B cell (primary cell): Measurements from ENCODE around the gene ARHGEF10L. TPM values are rescaled to one million over a fixed set of nuclear protein-coding genes. Genes with fewer than 3 reads are reported as not detected.
"Not testable (repeated sequence)": the region's sequence is repeated elsewhere in the genome, so short reads cannot be mapped to it uniquely, and the experiment has no call there.

ENCODE experiments used
- ATAC-seq: fragments of 200-7000 bp; cut with Tn5 transposase; one replicate; pipeline ENCODE4 v1.10.0; 2021; ENCODE audit warnings: low read depth, mild to moderate bottlenecking, moderate number of reproducible peaks, moderate library complexity
- CTCF ChIA-PET: fragments of 350-600 bp; sonication (Branson Sonifier 250); formaldehyde crosslinking; loops from one replicate; lab custom pipeline; 2021; ENCODE audit warnings: antibody characterized with exemption, inconsistent platforms; lab: Charles Lee
- POLR2A ChIA-PET: fragments of 350-600 bp; sonication (Branson Sonifier 250); formaldehyde crosslinking; loops from one replicate; lab custom pipeline; 2021; ENCODE audit warnings: antibody characterized with exemption; lab: Charles Lee
- DNase-seq: peaks from one replicate; pipeline ENCODE4 v3.0.0; 2013
- H2AFZ ChIP-seq: 2 replicates; pipeline ENCODE4 v1.6.1; 2012; ENCODE audit warnings: mild to moderate bottlenecking, low read depth, low read length; ENCODE audit not compliant: insufficient read depth, poor library complexity, severe bottlenecking
- H3K27ac ChIP-seq, 2 donors: 1 replicate in 1 of 2; 2 replicates in 1 of 2; pipeline ENCODE4 v1.5.1; 2012 to 2013; ENCODE audit warnings: low read length in 2 of 2, mild to moderate bottlenecking in 2 of 2, moderate library complexity in 1 of 2
- H3K27me3 ChIP-seq, 4 experiments: fragments of 200-600 bp in 1 of 4; sonication (generic) in 1 of 4; replicated peaks in 1 of 4; 1 replicate in 2 of 4; 2 replicates in 2 of 4; pipeline versions ENCODE4 v1.6.1 to v1.7.0; 2013 to 2016; ENCODE audit warnings: low read length in 3 of 4, mild to moderate bottlenecking in 2 of 4, mixed read lengths in 1 of 4, moderate library complexity in 1 of 4; ENCODE audit not compliant: insufficient read depth in 4 of 4, control insufficient read depth in 3 of 4; ENCODE audit errors: control extremely low read depth in 1 of 4
- H3K36me3 ChIP-seq, 2 experiments: replicated peaks in 1 of 2; 1 replicate in 1 of 2; 2 replicates in 1 of 2; pipeline versions ENCODE4 v1.6.1 to v1.7.1; 2013; ENCODE audit warnings: low read length in 1 of 2; ENCODE audit not compliant: insufficient read depth in 2 of 2, control insufficient read depth in 1 of 2; ENCODE audit errors: control extremely low read depth in 1 of 2, extremely low read depth in 1 of 2
- H3K4me1 ChIP-seq, 2 donors: fragments of 200-600 bp in 1 of 2; sonication (generic) in 1 of 2; 1 replicate in 1 of 2; 2 replicates in 1 of 2; pipeline versions ENCODE4 v1.5.1 to v1.6.1; 2013 to 2017; ENCODE audit warnings: low read length in 2 of 2; ENCODE audit not compliant: control insufficient read depth in 2 of 2, insufficient read depth in 2 of 2
- H3K4me2 ChIP-seq: replicated peaks from 2 replicates; pipeline ENCODE3; 2012; ENCODE audit warnings: mild to moderate bottlenecking, low read depth, low read length; ENCODE audit not compliant: poor library complexity, severe bottlenecking
- H3K4me3 ChIP-seq, 5 experiments: fragments of 200-600 bp in 1 of 5; sonication (generic) in 1 of 5; 1 replicate in 3 of 5; 2 replicates in 2 of 5; pipeline versions ENCODE4 v1.5.1 to v1.7.0; 2011 to 2016; ENCODE audit warnings: low read length in 4 of 5, mild to moderate bottlenecking in 4 of 5, low read depth in 2 of 5, control low read depth in 1 of 5, moderate library complexity in 1 of 5; ENCODE audit not compliant: insufficient read depth in 1 of 5; ENCODE audit errors: control extremely low read depth in 1 of 5, extremely low read depth in 1 of 5
- H3K79me2 ChIP-seq: fragments of 200-600 bp; sonication (generic); one replicate; pipeline ENCODE4 v1.6.0; 2016; ENCODE audit warnings: low read length; ENCODE audit not compliant: control insufficient read depth, insufficient read depth
- H3K9ac ChIP-seq: fragments of 200-600 bp; sonication (generic); 2 replicates; pipeline ENCODE4 v1.6.1; 2017; ENCODE audit warnings: mild to moderate bottlenecking, low read length, moderate library complexity
- H3K9me3 ChIP-seq, 3 donors: one replicate each; pipeline versions ENCODE4 v1.6.1 to v1.7.1; 2013; ENCODE audit warnings: low read length in 2 of 3; ENCODE audit not compliant: control insufficient read depth in 2 of 3, insufficient read depth in 1 of 3; ENCODE audit errors: control extremely low read depth in 1 of 3
- H4K20me1 ChIP-seq: 2 replicates; pipeline ENCODE4 v1.6.0; 2012; ENCODE audit warnings: mild to moderate bottlenecking, low read length; ENCODE audit not compliant: insufficient read depth, control insufficient read depth, poor library complexity, severe bottlenecking
- H3K27ac Mint-ChIP-seq: one replicate; pipeline ENCODE4 v1.8.0; 2021; ENCODE audit warnings: mixed read lengths
- H3K27me3 Mint-ChIP-seq: one replicate; pipeline ENCODE4 v1.8.0; 2021; ENCODE audit warnings: mixed read lengths
- H3K4me1 Mint-ChIP-seq: one replicate; pipeline ENCODE4 v1.8.0; 2021; ENCODE audit warnings: mixed read lengths
- H3K4me3 Mint-ChIP-seq: one replicate; pipeline ENCODE4 v1.8.0; 2021; ENCODE audit warnings: mixed read lengths
- H3K9me3 Mint-ChIP-seq: one replicate; pipeline ENCODE4 v1.8.0; 2022; ENCODE audit warnings: mixed read lengths; ENCODE audit not compliant: insufficient read depth
- EZH2 ChIP-seq: IDR thresholded peaks from 2 replicates; pipeline ENCODE4 v1.6.1; 2012; ENCODE audit warnings: borderline replicate concordance, low read depth, mild to moderate bottlenecking, moderate library complexity, low read length; ENCODE audit not compliant: insufficient read depth, poor library complexity, severe bottlenecking
- WGBS: methylation state at CpG from one replicate; pipeline ENCODE4 v1.1.5; 2013; ENCODE audit warnings: missing lambda C conversion rate; ENCODE audit not compliant: insufficient coverage; 5-methylcytosine and 5-hydroxymethylcytosine counted together
- intact Hi-C: fragments of 100-400 bp; cut with micrococcal nuclease; formaldehyde crosslinking; loops from one replicate; pipeline ENCODE4 v1.10.0; 2022
- polyA minus RNA-seq: library from RNA; depleted of rRNA, polyadenylated mRNA; stranded (reverse); fragments of >200 nt; gene quantifications from 2 replicates; pipeline ENCODE4 v1.2.3, GENCODE V29; 2012
- polyA plus RNA-seq: library from polyadenylated mRNA; depleted of rRNA; stranded (reverse); fragments of >200 nt; gene quantifications from 2 replicates; pipeline ENCODE4 v1.2.3, GENCODE V29; 2012
- total RNA-seq, 2 donors: library from RNA; stranded (reverse); fragments of 120-200 nt in 1 of 2; gene quantifications; 1 replicate in 1 of 2; 2 replicates in 1 of 2; pipeline versions ENCODE4 v1.2.3 to v1.2.4, GENCODE V29; 2013 to 2022
- TF ChIP-seq, protein P1 (sequence below): fragments of 200-600 bp; IDR thresholded peaks from one replicate; pipeline ENCODE4 v1.8.0; 2022; ENCODE audit warnings: antibody characterized with exemption, mild to moderate bottlenecking

ARHGEF10L gene, protein sequence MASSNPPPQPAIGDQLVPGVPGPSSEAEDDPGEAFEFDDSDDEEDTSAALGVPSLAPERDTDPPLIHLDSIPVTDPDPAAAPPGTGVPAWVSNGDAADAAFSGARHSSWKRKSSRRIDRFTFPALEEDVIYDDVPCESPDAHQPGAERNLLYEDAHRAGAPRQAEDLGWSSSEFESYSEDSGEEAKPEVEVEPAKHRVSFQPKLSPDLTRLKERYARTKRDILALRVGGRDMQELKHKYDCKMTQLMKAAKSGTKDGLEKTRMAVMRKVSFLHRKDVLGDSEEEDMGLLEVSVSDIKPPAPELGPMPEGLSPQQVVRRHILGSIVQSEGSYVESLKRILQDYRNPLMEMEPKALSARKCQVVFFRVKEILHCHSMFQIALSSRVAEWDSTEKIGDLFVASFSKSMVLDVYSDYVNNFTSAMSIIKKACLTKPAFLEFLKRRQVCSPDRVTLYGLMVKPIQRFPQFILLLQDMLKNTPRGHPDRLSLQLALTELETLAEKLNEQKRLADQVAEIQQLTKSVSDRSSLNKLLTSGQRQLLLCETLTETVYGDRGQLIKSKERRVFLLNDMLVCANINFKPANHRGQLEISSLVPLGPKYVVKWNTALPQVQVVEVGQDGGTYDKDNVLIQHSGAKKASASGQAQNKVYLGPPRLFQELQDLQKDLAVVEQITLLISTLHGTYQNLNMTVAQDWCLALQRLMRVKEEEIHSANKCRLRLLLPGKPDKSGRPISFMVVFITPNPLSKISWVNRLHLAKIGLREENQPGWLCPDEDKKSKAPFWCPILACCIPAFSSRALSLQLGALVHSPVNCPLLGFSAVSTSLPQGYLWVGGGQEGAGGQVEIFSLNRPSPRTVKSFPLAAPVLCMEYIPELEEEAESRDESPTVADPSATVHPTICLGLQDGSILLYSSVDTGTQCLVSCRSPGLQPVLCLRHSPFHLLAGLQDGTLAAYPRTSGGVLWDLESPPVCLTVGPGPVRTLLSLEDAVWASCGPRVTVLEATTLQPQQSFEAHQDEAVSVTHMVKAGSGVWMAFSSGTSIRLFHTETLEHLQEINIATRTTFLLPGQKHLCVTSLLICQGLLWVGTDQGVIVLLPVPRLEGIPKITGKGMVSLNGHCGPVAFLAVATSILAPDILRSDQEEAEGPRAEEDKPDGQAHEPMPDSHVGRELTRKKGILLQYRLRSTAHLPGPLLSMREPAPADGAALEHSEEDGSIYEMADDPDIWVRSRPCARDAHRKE (N-terminal part only)
- total RNA-seq = 4.9 and 6.4 TPM in 2 replicates
- 1.1 TPM for total RNA-seq (2013)
- 2.0 and 2.5 TPM in 2 replicates for polyA plus RNA-seq
- polyA minus RNA-seq = 2.1 and 2.6 TPM in 2 replicates

DNA sequence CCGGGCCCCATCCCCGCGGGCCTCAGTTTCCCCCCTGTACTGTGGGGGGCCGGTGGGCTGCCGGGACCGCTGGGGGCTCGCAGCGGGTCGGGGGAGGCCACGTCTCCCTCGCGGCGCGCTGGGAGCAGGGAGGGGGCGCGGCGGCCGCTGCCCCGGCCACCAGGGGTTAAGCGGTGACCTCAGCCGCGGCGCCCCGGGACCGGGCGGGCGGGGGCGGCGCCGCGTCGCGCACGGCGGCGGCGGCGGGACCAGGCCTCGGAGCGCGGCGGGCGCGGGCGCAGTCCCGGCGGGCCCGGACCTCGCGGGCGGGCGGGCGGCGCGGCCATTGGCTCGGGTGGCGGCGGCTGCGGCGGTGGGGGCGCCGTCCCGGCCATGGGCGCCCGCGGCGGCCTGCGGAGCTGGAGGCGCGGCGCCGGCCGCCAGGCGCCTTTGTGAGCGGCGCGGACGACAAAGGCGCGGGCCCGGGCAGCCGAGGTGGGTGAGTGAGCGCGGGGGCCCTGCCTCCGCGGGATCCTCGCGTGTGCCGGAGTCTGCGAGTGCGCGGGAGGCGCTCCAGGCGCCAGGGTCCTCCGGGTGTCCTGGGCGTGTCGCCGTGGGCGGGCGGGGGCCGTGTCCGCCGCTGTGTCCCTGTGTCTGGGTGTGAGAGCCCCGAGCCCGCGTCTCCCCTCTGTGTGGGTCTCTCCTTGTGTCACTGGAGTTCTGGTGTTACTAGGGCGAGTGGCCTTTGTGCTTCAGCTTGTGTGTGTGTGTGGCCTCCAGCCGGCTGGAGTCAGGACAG is at the start of gene ARHGEF10L:
Gene ARHGEF10L, plus strand, starts transcription at position 222 of the 778 bp plus-strand sequence. CDS start 40,898 bp downstream, outside the sequence.
- Mint-ChIP-seq H3K4me3 (peak within 1 kb of the TSS; percentile 80), H3K4me1 (peaks cover 34% of the 10 kb centered on the region), H3K9me3 (peaks cover 2% of the 10 kb centered on the region), H3K27ac (peak within 1 kb of the TSS; percentile 61), H3K27me3 (peaks cover 23% of the 10 kb centered on the region)
- Histone ChIP-seq H4K20me1 (no peaks in the 10 kb centered on the region), H3K27ac (no peak within 1 kb of the TSS), H3K4me2 (peak within 1 kb of the TSS; percentile 73), H3K36me3 (no peaks in the 10 kb centered on the region), H3K79me2 (no peaks in the 10 kb centered on the region), H3K4me1 (peaks cover 11 to 38% of the 10 kb centered on the region in 2 donors), H3K27me3 (peaks cover 0 to 30% (median 12%) of the 10 kb centered on the region in 4 experiments), H3K9me3 (peaks cover 0 to 3% (median 0%) of the 10 kb centered on the region in 3 donors), H2AFZ (peak within 1 kb of the TSS; percentile 58), H3K9ac (peak within 1 kb of the TSS; percentile 43), H3K4me3 (peak within 1 kb of the TSS in 4 of 5 experiments; percentile 15 to 50 (median 46))
- peak; percentile 36 for DNase-seq
- TF ChIP-seq, protein P1, sequence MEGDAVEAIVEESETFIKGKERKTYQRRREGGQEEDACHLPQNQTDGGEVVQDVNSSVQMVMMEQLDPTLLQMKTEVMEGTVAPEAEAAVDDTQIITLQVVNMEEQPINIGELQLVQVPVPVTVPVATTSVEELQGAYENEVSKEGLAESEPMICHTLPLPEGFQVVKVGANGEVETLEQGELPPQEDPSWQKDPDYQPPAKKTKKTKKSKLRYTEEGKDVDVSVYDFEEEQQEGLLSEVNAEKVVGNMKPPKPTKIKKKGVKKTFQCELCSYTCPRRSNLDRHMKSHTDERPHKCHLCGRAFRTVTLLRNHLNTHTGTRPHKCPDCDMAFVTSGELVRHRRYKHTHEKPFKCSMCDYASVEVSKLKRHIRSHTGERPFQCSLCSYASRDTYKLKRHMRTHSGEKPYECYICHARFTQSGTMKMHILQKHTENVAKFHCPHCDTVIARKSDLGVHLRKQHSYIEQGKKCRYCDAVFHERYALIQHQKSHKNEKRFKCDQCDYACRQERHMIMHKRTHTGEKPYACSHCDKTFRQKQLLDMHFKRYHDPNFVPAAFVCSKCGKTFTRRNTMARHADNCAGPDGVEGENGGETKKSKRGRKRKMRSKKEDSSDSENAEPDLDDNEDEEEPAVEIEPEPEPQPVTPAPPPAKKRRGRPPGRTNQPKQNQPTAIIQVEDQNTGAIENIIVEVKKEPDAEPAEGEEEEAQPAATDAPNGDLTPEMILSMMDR = no peak
- no peak for TF ChIP-seq EZH2
- ATAC-seq = no peak
- intact Hi-C loops = no loop called here
- 2% methylated on average over 106 of the region's 108 CpGs for whole genome bisulfite sequencing
- CTCF ChIA-PET = interaction anchor here (0.5 kb wide), 1 partner anchor 831 kb away, joined by 3 read pairs; no protein-coding TSS in a partner anchor
- POLR2A ChIA-PET = no interaction called here

DNA sequence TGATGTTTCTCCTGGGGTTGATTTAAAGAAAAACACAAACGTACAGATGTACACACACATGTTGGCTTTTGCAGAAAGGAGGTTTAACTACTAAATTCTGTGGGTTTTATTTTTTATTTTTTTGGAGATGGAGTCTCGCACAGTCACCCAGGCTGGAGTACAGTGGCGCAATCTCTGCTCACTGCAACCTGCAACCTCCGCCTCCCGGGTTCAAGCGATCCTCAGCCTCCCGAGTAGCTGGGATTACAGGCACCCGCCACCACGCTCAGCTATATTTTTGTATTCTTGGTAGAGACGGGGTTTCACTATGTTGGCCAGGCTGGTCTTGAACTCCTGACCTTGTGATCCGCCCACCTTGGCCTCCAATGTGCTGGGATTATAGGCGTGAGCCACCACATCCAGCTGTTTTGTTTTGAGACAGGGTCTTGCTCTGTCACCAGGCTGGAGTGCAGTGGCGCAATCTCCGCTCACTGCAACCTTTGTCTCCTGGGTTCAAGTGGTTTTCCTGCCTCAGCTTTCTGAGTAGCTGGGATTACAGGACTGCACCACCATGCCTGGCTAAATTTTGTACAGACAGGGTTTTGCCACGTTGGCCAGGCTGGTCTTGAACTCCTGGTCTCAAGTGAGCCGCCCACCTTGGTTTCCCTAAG is 49.6 kb upstream of the ARHGEF10L start:
- H3K36me3 ChIP-seq, H3K9ac ChIP-seq, H3K4me2 ChIP-seq, intact Hi-C loops, H2AFZ ChIP-seq, POLR2A ChIA-PET, H3K27me3 ChIP-seq, ATAC-seq, H3K4me1 Mint-ChIP-seq, H3K27ac Mint-ChIP-seq, H3K79me2 ChIP-seq, H4K20me1 ChIP-seq, H3K27ac ChIP-seq, H3K4me3 Mint-ChIP-seq, DNase-seq, H3K4me1 ChIP-seq, H3K9me3 ChIP-seq, H3K9me3 Mint-ChIP-seq, H3K4me3 ChIP-seq: not testable (repeated sequence)
- CTCF ChIA-PET = interaction anchor here (1.1 kb wide), 1 partner anchor 11 kb away, joined by 4 read pairs; no protein-coding TSS in a partner anchor
- WGBS = 87% methylated on average over 11 of the region's 16 CpGs
- H3K27me3 Mint-ChIP-seq = peaks cover 14% of the 10 kb centered on the region
